Vagina (tissue), 2 donors: ENCODE data around the gene DMRTB1. TPM values are rescaled to one million over a fixed set of nuclear protein-coding genes. Genes with fewer than 3 reads are reported as not detected.

ENCODE experiments used
- DNase-seq, 2 donors: peaks; one replicate each; pipeline ENCODE4 v3.0.0-alpha.2; 2017; ENCODE audit errors: extremely low spot score in 2 of 2
- H3K27ac ChIP-seq: fragments of 200-600 bp; sonication (generic); one replicate; pipeline ENCODE4 v1.5.1; 2019
- H3K27me3 ChIP-seq: fragments of 200-600 bp; sonication (generic); one replicate; pipeline ENCODE4 v1.5.1; 2019
- H3K36me3 ChIP-seq, 2 donors: fragments of 200-600 bp; sonication (generic); one replicate each; pipeline ENCODE4 v1.5.1; 2017 to 2019
- H3K4me1 ChIP-seq: fragments of 200-600 bp; sonication (generic); one replicate; pipeline ENCODE4 v1.5.1; 2019
- H3K4me3 ChIP-seq, 2 donors: fragments of 200-600 bp; sonication (generic); 1 replicate in 1 of 2; 2 replicates in 1 of 2; pipeline ENCODE4 v1.5.1; 2016 to 2019
- H3K9me3 ChIP-seq: fragments of 200-600 bp; sonication (generic); one replicate; pipeline ENCODE4 v1.5.1; 2019
- POLR2A ChIP-seq, 2 donors: fragments of 450-650 bp; IDR thresholded peaks; one replicate each; pipeline ENCODE4 v1.6.1; 2017; ENCODE audit warnings: antibody characterized with exemption in 2 of 2, mild to moderate bottlenecking in 2 of 2, moderate library complexity in 2 of 2
- POLR2AphosphoS5 ChIP-seq, 2 donors: sonication (generic); formaldehyde crosslinking; IDR thresholded peaks; one replicate each; pipeline ENCODE4 v1.9.0; 2017; ENCODE audit warnings: antibody characterized with exemption in 2 of 2, mild to moderate bottlenecking in 2 of 2, low read depth in 1 of 2; ENCODE audit not compliant: insufficient read depth in 1 of 2
- intact Hi-C: fragments of 100-400 bp; cut with DNase I; formaldehyde crosslinking; loops from one replicate; pipeline ENCODE4 v1.15.1; 2023
- total RNA-seq: library from RNA; depleted of rRNA; stranded (reverse); fragments of >200 nt; gene quantifications from one replicate; pipeline ENCODE4 v1.2.3, GENCODE V29; 2016
- TF ChIP-seq, protein P1 (sequence below), 3 experiments: fragments of 450-650 bp in 2 of 3; fragments of 200-600 bp in 1 of 3; sonication (generic) in 1 of 3; IDR thresholded peaks; one replicate each; pipeline ENCODE4 v1.5.1; 2017 to 2019; ENCODE audit warnings: antibody characterized with exemption in 3 of 3, mild to moderate bottlenecking in 2 of 3, moderate library complexity in 2 of 3

The DMRTB1 gene
- total RNA-seq, 1 donor from 2014 or later, result not detected

DNA sequence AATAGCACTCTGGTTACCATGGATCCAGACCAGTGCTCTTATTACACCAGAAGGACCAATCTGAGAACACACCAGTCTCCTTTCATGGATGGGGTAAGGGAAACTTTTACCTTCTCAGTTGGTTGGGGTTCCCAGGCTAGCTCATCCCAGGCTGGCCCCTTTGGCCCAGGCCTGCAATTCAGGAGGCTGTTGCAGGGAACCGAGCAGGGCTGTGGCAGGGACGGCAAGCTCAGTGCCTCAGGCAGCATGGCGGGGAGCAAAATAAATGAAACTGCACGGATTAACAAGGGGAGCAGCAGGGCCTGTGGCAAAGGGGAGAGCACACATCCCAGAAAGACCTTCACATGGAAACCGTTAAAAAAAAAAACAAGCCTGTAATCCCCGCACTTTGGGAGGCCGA lies 57.0 kb downstream of the DMRTB1 start:
- no peak for DNase-seq
- no peak for TF ChIP-seq POLR2A (IDR thresholded peaks at IDR 0.05)
- TF ChIP-seq, protein P1, sequence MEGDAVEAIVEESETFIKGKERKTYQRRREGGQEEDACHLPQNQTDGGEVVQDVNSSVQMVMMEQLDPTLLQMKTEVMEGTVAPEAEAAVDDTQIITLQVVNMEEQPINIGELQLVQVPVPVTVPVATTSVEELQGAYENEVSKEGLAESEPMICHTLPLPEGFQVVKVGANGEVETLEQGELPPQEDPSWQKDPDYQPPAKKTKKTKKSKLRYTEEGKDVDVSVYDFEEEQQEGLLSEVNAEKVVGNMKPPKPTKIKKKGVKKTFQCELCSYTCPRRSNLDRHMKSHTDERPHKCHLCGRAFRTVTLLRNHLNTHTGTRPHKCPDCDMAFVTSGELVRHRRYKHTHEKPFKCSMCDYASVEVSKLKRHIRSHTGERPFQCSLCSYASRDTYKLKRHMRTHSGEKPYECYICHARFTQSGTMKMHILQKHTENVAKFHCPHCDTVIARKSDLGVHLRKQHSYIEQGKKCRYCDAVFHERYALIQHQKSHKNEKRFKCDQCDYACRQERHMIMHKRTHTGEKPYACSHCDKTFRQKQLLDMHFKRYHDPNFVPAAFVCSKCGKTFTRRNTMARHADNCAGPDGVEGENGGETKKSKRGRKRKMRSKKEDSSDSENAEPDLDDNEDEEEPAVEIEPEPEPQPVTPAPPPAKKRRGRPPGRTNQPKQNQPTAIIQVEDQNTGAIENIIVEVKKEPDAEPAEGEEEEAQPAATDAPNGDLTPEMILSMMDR (IDR thresholded peaks at IDR 0.05), result no peak
- no peak for TF ChIP-seq POLR2AphosphoS5 (IDR thresholded peaks at IDR 0.05; ENCODE audit: insufficient read depth in 1 of 2, low read depth in 1 of 2)
- no peak overlapping the region for H3K27ac ChIP-seq
- no peaks in the 10 kb centered on the region for H3K27me3 ChIP-seq
- intact Hi-C loops, result no loop called here
- no peaks in the 10 kb centered on the region for H3K9me3 ChIP-seq
- H3K4me1 ChIP-seq, result peaks cover 38% of the 10 kb centered on the region
- H3K4me3 ChIP-seq, result no peak overlapping the region
- no peaks in the 10 kb centered on the region for H3K36me3 ChIP-seq

Other genes with a start within 250 kb of the DMRTB1 start
- gene CZIB, start 238.8 kb upstream of the DMRTB1 start, total RNA-seq, result 50.6 TPM
- 23.6 TPM for gene MAGOH, start 220.9 kb upstream of the DMRTB1 start, total RNA-seq
- gene LRP8, start 131.3 kb upstream of the DMRTB1 start, total RNA-seq, result 21.1 TPM